HG02973 (cell line): ENCODE data around the gene PTPRK.
"Not testable (repeated sequence)": the region's sequence is repeated elsewhere in the genome, so short reads cannot be mapped to it uniquely, and the experiment has no call there.

ENCODE experiments used
- ATAC-seq: cut with Tn5 transposase; IDR thresholded peaks from one replicate; pipeline ENCODE4 v1.9.1; 2021; ENCODE audit warnings: moderate library complexity; ENCODE audit not compliant: unreplicated experiment

PTPRK gene

DNA sequence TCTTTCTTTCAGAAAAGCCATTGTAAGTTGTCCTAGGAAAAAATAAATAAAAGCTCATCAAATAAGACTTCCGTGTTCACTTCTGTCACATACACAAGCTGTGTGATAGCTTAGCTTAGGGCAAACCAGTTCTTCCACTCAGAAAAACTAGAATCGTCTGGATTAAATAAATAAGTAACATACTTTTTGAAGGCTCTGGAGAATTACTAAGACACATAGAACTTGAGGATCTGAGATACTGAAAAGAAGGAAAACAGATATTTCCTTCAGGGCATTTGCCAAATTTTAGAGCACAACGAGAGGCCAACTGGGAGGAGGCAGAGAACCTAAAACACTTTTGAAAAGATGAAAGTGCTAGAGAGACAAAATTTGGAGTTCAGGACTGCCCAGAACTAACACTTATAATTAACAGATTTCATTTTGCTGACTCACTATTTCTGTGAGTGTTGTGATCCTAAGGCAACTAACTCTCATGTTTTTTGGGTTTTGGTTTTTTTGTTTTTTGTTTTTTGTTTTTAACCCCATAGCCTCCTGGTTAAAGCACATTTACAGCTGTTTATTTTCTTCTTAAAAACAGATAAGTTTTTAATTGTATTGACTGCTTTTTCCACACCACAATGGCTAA is 580.8 kb downstream of the PTPRK start:
- no peak for ATAC-seq

DNA sequence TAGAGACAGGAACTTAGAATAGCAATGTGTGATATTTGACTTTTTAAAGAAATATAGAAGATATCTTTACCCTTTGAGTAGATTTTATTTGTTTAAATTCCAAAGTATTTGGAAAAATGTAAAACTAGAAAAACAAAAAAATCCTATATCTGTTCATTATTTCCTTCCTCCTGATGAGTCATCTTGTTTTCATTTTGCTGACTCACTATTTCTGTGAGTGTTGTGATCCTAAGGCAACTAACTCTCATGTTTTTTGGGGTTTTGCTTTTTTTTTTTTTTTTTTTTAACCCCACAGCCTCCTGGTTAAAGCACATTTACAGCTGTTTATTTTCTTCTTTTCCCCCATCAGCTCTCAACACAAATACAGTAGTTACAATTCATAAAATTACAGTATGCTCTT is 581.7 kb downstream of the PTPRK start:
- no peak for ATAC-seq

DNA sequence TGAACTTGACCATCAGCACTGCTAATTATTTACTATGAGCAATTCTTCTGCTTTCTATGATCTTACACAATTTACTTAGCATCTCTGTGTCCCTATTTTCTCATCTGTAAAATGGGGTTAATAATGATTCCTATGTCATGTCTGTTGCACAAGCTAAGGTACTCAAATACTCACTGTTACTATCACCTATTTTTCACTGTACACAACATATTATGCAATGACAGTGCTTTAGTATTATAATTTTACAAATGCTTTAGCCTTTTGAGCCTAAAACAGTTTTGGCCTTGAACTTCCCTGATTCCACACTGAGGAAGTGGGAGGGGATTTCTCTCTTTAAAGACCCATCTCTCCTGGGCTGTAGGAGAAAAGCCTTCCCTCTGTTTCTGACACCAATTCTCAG is 582.7 kb downstream of the PTPRK start:
- ATAC-seq = no peak

DNA sequence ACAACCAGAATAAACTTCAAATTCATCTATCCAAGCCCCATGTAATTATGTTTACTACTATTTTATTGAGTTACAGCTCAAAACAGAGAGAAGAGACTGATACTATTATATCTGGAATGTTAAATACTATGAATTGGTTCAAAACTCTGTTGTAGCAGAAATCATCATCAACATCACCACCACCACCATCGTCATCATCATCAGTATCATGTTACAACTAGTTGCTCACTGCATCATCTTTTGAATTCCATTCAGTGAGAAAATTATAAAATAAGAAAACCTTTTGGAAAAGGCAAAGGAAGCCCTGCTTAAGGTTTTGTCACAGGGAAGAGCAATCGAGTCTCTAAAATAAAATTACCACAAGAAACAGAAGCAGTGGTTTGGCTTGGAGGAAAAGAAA is 583.3 kb downstream of the PTPRK start:
- no peak for ATAC-seq

DNA sequence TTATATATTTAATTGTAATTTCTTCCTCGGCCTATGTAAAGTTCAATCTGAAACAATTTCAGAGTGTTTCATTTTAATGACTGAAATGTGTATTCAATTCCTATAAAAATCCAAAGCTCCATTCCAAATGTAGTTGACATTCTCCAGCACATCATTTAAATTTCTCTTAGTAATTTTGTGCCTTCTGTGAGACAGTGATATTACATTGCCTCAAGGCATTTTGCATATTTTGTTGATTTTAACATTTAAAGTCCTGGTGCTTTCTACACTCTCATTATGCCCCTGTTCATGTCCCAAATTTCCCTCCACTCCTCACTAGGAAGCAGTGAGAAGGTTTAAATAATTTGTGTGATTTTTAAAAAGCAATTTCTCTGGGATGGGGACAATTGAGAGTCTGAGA is 585.4 kb downstream of the PTPRK start:
- no peak for ATAC-seq

DNA sequence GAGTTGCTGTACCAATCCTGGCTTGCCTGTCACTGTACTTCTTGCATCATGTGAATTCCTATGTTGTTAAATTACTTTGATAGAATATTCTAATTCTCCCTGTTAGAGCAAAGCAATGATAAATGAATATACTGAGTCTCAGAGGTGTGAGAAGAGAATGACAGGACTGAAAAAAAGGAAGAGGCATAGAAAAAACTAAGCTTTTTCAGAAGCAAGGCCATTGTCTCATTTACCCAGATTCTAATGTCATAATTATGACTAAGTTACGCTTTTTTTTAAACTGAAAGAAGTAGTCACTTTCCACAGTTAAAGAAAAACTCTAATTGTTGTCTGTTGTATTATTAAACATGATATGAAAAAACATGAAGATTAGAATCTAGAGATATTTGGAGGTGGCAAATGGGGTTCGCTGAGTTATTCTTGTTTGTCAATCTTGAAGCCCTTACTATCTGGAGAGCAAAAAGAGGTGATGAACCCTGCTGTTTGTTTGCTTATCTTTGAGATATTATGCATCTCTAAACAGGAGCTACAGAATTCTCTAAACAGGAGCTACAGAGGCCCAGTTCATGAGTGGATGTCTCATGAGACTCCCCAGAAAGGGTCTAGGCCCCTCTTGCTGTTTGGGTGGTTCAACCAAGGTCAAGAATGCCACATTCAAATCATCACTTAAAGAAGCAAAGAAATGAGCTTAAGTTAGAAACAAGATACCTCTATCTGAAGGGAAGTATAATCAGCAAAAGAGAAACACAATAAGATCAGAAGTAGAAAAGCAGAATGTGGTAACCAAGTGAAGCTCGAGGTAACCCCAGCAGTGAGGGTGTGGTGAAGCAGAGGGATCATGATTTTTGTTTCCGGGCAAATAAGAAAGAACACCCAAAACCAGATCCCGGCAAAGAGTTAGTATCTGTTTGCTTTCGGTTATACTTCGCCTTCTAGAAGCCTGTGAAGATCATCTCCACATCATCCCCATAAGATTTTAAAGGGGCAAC is 586.3 kb downstream of the PTPRK start:
- ATAC-seq = no peak

DNA sequence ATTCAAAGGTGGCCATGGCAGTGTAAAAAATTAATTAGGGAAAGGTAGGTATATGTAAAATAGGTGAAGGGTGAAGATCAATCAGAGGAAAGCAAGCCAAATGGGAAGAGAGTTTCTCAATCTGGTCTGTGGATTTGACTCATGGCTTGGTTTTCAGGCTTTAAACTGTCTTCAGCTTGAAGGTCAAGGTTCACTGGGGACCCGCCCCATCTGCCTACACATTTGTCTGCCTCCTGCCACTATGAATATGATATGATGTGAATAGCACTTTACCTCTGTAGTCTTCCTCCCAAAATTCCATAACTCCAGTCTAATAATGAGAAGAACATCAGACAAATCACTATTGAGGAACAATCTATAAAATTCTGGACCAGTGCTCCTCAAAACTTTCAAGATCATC is 587.3 kb downstream of the PTPRK start:
- ATAC-seq = no peak

DNA sequence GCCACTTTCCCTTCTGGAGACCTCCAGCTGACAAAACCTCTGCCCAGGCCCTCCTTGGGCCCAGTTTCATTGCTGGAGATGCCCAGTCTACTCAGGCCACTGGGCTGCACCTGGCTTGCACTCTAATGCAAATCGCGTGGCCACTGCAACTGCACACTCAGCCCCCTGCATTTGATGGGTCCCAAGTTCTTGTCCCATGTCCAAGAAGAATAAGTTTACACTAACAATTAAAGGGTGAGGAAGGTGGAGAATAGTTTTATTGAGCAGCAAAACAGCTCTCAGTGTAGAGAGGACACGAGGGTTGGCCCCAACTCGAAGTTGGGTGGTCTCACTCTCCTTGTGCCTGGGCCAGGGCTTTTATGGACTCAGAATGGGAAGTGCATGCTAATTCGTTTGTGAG is 587.7 kb downstream of the PTPRK start:
- no peak for ATAC-seq

DNA sequence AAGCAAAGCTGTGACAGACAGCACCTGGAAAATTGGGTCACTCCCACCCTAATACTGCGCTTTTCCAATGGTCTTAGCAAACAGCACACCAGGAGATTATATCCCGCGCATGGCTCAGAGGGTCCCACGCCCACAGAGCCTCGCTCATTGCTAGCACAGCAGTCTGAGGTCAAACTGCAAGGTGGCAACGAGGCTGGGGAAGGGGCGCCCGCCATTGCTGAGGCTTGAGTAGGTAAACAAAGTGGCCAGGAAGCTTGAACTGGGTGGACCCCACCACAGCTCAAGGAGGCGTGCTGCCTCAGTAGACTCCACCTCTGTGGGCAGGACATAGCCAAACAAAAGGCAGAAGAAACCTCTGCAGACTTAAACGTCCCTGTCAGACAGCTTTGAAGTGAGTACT is 594.0 kb downstream of the PTPRK start:
- not testable (repeated sequence) for ATAC-seq

DNA sequence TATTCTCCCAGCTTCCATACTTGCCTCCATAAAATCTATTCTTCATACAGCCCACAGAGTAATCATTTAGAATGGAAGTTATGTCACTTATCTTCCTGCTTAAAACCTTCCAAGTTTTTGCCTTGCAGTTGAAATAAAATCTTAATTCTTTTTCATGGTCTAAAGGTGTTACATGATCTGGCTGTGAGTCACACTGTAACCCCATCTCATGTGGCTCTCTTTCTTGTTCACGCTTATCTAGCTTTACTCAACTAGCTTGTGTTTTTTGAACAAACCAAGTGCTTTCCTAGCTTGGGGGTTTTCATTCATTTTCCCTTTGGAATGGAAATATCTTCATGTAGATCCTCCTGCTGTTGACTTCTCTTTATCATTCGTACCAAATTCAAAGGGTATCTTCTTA is 596.0 kb downstream of the PTPRK start:
- ATAC-seq = no peak

DNA sequence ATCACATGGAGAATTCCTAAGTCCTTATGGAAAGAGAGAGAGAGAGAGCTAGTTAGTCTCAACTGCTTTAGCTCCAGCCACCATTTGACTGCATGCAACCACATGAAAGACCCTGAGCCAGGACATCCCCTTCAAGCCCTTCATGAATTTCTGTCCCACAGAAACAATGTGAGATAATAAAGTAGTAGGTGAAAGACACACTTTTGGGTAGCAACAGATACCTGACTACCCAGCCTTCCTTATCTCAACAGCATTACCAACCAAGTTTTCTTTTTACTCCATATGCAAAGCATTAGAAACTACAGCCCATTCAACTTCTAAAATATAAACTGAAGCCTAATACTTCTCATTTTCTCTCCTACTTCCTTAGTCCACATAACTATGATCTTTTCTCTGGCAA is 596.4 kb downstream of the PTPRK start:
- ATAC-seq = no peak

DNA sequence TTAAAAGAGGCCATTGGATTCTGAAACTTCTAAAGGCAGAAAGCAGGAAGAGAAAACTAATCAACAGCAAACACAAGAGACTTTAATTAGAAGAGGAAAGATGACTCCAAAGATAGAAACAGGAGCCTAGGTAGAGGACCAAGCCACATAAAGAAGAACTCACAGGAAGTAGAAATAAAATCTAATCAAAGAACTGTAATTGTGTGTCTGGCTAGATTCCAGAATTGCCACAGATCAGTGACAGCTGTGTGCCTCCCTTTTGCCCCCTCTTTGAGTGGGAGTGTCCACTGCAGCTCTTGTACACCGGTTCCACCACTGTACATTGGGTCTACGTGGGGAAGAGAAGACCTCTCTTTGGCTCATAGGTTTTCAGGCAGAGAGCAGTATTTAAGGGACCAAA is 597.3 kb downstream of the PTPRK start:
- no peak for ATAC-seq

DNA sequence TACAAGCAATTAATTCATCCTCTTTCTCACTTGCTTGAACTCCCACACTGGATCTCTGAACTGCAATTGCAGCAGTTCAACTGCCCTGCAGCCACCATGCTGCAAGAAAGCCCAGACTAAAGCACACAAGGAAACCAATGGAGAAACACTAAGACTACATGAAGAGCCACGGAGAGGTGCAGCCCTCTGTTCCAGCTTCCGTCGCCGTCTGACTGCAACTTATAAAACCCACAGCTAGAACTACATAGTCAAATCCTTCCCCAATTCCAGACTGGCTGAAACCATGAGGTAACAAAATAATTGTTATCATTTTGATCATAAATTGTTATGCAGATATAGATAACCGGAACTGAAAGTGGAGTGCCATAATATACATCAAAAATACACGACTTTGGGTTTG is 598.4 kb downstream of the PTPRK start:
- no peak for ATAC-seq

DNA sequence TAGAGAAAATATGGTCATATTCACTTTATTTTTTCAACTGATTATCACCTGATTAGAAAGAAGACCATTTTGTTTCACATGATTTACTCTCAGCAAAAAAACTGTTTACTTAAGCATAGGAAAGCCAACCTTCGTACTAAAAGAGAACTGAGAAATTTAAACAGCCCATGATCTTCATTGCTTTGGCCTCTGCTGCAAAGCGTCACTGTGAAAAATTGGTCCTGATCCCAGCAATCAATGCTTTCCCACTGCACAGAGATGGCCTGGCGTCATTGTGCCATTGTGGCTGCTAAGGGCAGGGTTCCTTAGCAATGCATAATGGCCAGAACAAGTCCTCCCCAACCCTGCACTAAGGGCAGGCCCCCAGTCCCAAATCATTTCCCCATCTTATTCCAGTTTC is 599.6 kb downstream of the PTPRK start:
- ATAC-seq = no peak
